Activated CD8-positive, alpha-beta T cell treated with anti-CD3 and anti-CD28 coated beads, Interleukin-2, amount 10 ng/mL, durations not matched to agents 7 days and 5 days (primary cell): ENCODE results near the gene GBA3. TPM values are rescaled to one million over a fixed set of nuclear protein-coding genes. Genes with fewer than 3 reads are reported as not detected.
A peak's percentile ranks its signal among the peaks of the same experiment; 100 is the strongest.

Experiments
- ATAC-seq: fragments of 150-1000 bp; cut with Tn5 transposase; one replicate; pipeline ENCODE4 v1.10.0; 2021; ENCODE audit warnings: moderate library complexity
- CTCF ChIA-PET: fragments of 350-600 bp; sonication (Branson Sonifier 250); formaldehyde crosslinking; loops from one replicate; lab custom pipeline; 2021; ENCODE audit warnings: antibody characterized with exemption; lab: Charles Lee
- POLR2A ChIA-PET: fragments of 350-600 bp; sonication (Branson Sonifier 250); formaldehyde crosslinking; loops from one replicate; lab custom pipeline; 2021; ENCODE audit warnings: antibody characterized with exemption; lab: Charles Lee
- DNase-seq: peaks from one replicate; pipeline ENCODE4 v3.0.0-alpha.2; 2020
- H3K27ac Mint-ChIP-seq: one replicate; pipeline ENCODE4 v1.8.0; 2021; ENCODE audit warnings: mild to moderate bottlenecking, mixed read lengths
- H3K27me3 Mint-ChIP-seq: one replicate; pipeline ENCODE4 v1.8.0; 2021; ENCODE audit warnings: low read depth, mixed read lengths
- H3K36me3 Mint-ChIP-seq: one replicate; pipeline ENCODE4 v1.8.0; 2021; ENCODE audit warnings: low read depth, mixed read lengths
- H3K4me1 Mint-ChIP-seq: one replicate; pipeline ENCODE4 v1.8.0; 2021; ENCODE audit warnings: low read depth, mixed read lengths
- H3K4me3 Mint-ChIP-seq: one replicate; pipeline ENCODE4 v1.8.0; 2021; ENCODE audit warnings: mild to moderate bottlenecking, mixed read lengths
- H3K9me3 Mint-ChIP-seq: one replicate; pipeline ENCODE4 v1.8.0; 2022; ENCODE audit warnings: mixed read lengths; ENCODE audit not compliant: insufficient read depth
- total RNA-seq, 2 experiments: library from RNA; stranded (reverse); gene quantifications; one replicate each; pipeline ENCODE4 v1.2.3, GENCODE V29; 2021

GBA3 gene
- total RNA-seq, 2 experiments from 2014 or later = not detected

- Mint-ChIP-seq H3K9me3 (no peaks in the 10 kb centered on the region), H3K27me3 (no peaks in the 10 kb centered on the region), H3K36me3 (peaks cover 3% of the 10 kb centered on the region), H3K27ac (peak overlapping the region; percentile 1), H3K4me3 (no peak overlapping the region), H3K4me1 (peaks cover 47% of the 10 kb centered on the region)
- ATAC-seq = peak; percentile 38
- POLR2A ChIA-PET = interaction anchor here (1.8 kb wide), 1 partner anchor 11 kb away, joined by 5 read pairs; no protein-coding TSS in a partner anchor
- CTCF ChIA-PET = interaction anchor here (0.7 to 1.7 kb wide), 6 partner anchors 11 to 263 kb away, joined by 3 to 6 read pairs (median 4); no protein-coding TSS in a partner anchor
- DNase-seq = no peak
These were observed 19.8 kb upstream of the GBA3 start for GRCh38 chr4:22672944-22673343.

GRCh38 chr4:22674700-22675099 lies 18.0 kb upstream of the GBA3 start:
- Mint-ChIP-seq H3K27ac (no peak overlapping the region), H3K27me3 (no peaks in the 10 kb centered on the region), H3K4me1 (peaks cover 35% of the 10 kb centered on the region), H3K36me3 (no peaks in the 10 kb centered on the region), H3K4me3 (no peak overlapping the region), H3K9me3 (no peaks in the 10 kb centered on the region)
- no peak for ATAC-seq
- ChIA-PET POLR2A (no interaction called here), CTCF (no interaction called here)
- no peak for DNase-seq

GRCh38 chr4:22676063-22676462 lies 16.7 kb upstream of the GBA3 start:
- H3K4me3 Mint-ChIP-seq = no peak overlapping the region
- no peaks in the 10 kb centered on the region for H3K36me3 Mint-ChIP-seq
- DNase-seq (no peak), ATAC-seq (no peak)
- H3K27me3 Mint-ChIP-seq = no peaks in the 10 kb centered on the region
- CTCF ChIA-PET = interaction anchor here (1.1 to 1.8 kb wide), 3 partner anchors 12 to 266 kb away, joined by 3 to 10 read pairs (median 4); no protein-coding TSS in a partner anchor
- no peak overlapping the region for H3K27ac Mint-ChIP-seq
- peaks cover 34% of the 10 kb centered on the region for H3K4me1 Mint-ChIP-seq
- no peaks in the 10 kb centered on the region for H3K9me3 Mint-ChIP-seq
- POLR2A ChIA-PET = no interaction called here

GRCh38 chr4:22677780-22678179 lies 15.0 kb upstream of the GBA3 start:
- CTCF ChIA-PET = interaction anchor here (1.1 kb wide), 1 partner anchor 11 kb away, joined by 3 read pairs; no protein-coding TSS in a partner anchor
- H3K27me3 Mint-ChIP-seq = no peaks in the 10 kb centered on the region
- no peak overlapping the region for H3K4me3 Mint-ChIP-seq

GRCh38 chr4:22678940-22679854 lies 13.5 kb upstream of the GBA3 start:
- Mint-ChIP-seq H3K9me3 (no peaks in the 10 kb centered on the region), H3K4me1 (peaks cover 16% of the 10 kb centered on the region), H3K27me3 (no peaks in the 10 kb centered on the region), H3K27ac (no peak overlapping the region), H3K36me3 (no peaks in the 10 kb centered on the region), H3K4me3 (no peak overlapping the region)
- POLR2A ChIA-PET = no interaction called here
- ATAC-seq (no peak), DNase-seq (no peak)
- CTCF ChIA-PET = interaction anchor here (1.6 kb wide), 1 partner anchor 268 kb away, joined by 5 read pairs; no protein-coding TSS in a partner anchor

More at GRCh38 chr4:22677780-22678179, 15.0 kb upstream of the GBA3 start:
- POLR2A ChIA-PET = no interaction called here
- H3K36me3 Mint-ChIP-seq = no peaks in the 10 kb centered on the region
- peaks cover 24% of the 10 kb centered on the region for H3K4me1 Mint-ChIP-seq
- no peak overlapping the region for H3K27ac Mint-ChIP-seq
- no peak for DNase-seq
- H3K9me3 Mint-ChIP-seq = no peaks in the 10 kb centered on the region
- no peak for ATAC-seq

- CTCF ChIA-PET = interaction anchor here (1.6 kb wide), 1 partner anchor 269 kb away, joined by 5 read pairs; no protein-coding TSS in a partner anchor
- ATAC-seq = no peak
- no peaks in the 10 kb centered on the region for H3K27me3 Mint-ChIP-seq
- H3K4me3 Mint-ChIP-seq = no peak overlapping the region
- peaks cover 12% of the 10 kb centered on the region for H3K4me1 Mint-ChIP-seq
- no peaks in the 10 kb centered on the region for H3K9me3 Mint-ChIP-seq
- no peaks in the 10 kb centered on the region for H3K36me3 Mint-ChIP-seq
- no peak overlapping the region for H3K27ac Mint-ChIP-seq
- POLR2A ChIA-PET = no interaction called here
- DNase-seq = no peak
These were observed 12.6 kb upstream of the GBA3 start for GRCh38 chr4:22680065-22680642.

- CTCF ChIA-PET = interaction anchor here (1.2 to 1.6 kb wide), 2 partner anchors 11 to 77 kb away, joined by 3 to 5 read pairs; no protein-coding TSS in a partner anchor
- no peaks in the 10 kb centered on the region for H3K36me3 Mint-ChIP-seq
- POLR2A ChIA-PET = interaction anchor here (1.9 kb wide), 1 partner anchor 11 kb away, joined by 5 read pairs; no protein-coding TSS in a partner anchor
- peaks cover 2% of the 10 kb centered on the region for H3K4me1 Mint-ChIP-seq
- no peak overlapping the region for H3K27ac Mint-ChIP-seq
- H3K27me3 Mint-ChIP-seq = no peaks in the 10 kb centered on the region
- no peak for ATAC-seq
- no peaks in the 10 kb centered on the region for H3K9me3 Mint-ChIP-seq
- DNase-seq = no peak
- no peak overlapping the region for H3K4me3 Mint-ChIP-seq
These were observed 9.0 kb upstream of the GBA3 start for GRCh38 chr4:22683726-22684125.

- Mint-ChIP-seq H3K27ac (no peak overlapping the region), H3K4me3 (no peak overlapping the region), H3K9me3 (no peaks in the 10 kb centered on the region), H3K36me3 (no peaks in the 10 kb centered on the region), H3K4me1 (no peaks in the 10 kb centered on the region), H3K27me3 (no peaks in the 10 kb centered on the region)
- CTCF ChIA-PET = interaction anchor here (0.7 kb wide), 1 partner anchor 897 kb away, joined by 3 read pairs; no protein-coding TSS in a partner anchor
- POLR2A ChIA-PET = no interaction called here
- DNase-seq (no peak), ATAC-seq (no peak)
These were observed 6.6 kb upstream of the GBA3 start for GRCh38 chr4:22686141-22686540.

GRCh38 chr4:22688236-22688635 lies 4.5 kb upstream of the GBA3 start:
- no peaks in the 10 kb centered on the region for H3K9me3 Mint-ChIP-seq
- DNase-seq (no peak), ATAC-seq (no peak)
- no peaks in the 10 kb centered on the region for H3K27me3 Mint-ChIP-seq
- no peak overlapping the region for H3K4me3 Mint-ChIP-seq
- H3K4me1 Mint-ChIP-seq = no peaks in the 10 kb centered on the region
- no peak overlapping the region for H3K27ac Mint-ChIP-seq
- CTCF ChIA-PET = interaction anchor here (0.8 to 1.0 kb wide), 4 partner anchors 10 to 80 kb away, joined by 3 to 5 read pairs (median 3); no protein-coding TSS in a partner anchor
- POLR2A ChIA-PET = interaction anchor here (0.6 kb wide), 1 partner anchor 278 kb away, joined by 4 read pairs; no protein-coding TSS in a partner anchor
- no peaks in the 10 kb centered on the region for H3K36me3 Mint-ChIP-seq

- H3K27me3 Mint-ChIP-seq = no peaks in the 10 kb centered on the region
- POLR2A ChIA-PET = no interaction called here
- DNase-seq = no peak
- no peak overlapping the region for H3K27ac Mint-ChIP-seq
- H3K4me3 Mint-ChIP-seq = no peak overlapping the region
- CTCF ChIA-PET = interaction anchor here (1.7 kb wide), 1 partner anchor 17 kb away, joined by 6 read pairs; no protein-coding TSS in a partner anchor
- H3K36me3 Mint-ChIP-seq = no peaks in the 10 kb centered on the region
- no peaks in the 10 kb centered on the region for H3K4me1 Mint-ChIP-seq
- ATAC-seq = no peak
- H3K9me3 Mint-ChIP-seq = no peaks in the 10 kb centered on the region
These were observed 3.3 kb upstream of the GBA3 start for GRCh38 chr4:22689428-22689827.

- ATAC-seq = no peak
- Mint-ChIP-seq H3K27me3 (no peaks in the 10 kb centered on the region), H3K4me3 (no peak overlapping the region), H3K36me3 (no peaks in the 10 kb centered on the region), H3K4me1 (no peaks in the 10 kb centered on the region), H3K9me3 (no peaks in the 10 kb centered on the region), H3K27ac (no peak overlapping the region)
- POLR2A ChIA-PET = no interaction called here
- no peak for DNase-seq
- CTCF ChIA-PET = no interaction called here
These were observed 2.3 kb downstream of the GBA3 start for GRCh38 chr4:22695029-22695428.
